AG04450 (cell line): Measurements from ENCODE around the gene GOLGA8K. TPM values are rescaled to one million over a fixed set of nuclear protein-coding genes. Genes with fewer than 3 reads are reported as not detected.
"Not testable (repeated sequence)": the region's sequence is repeated elsewhere in the genome, so short reads cannot be mapped to it uniquely, and the experiment has no call there.

Experiments used
- CTCF ChIA-PET: fragments of 300-600, 350-600 bp; formaldehyde crosslinking; extraction: SDS; loops from one replicate; lab custom pipeline; 2022; ENCODE audit warnings: antibody characterized with exemption, inconsistent platforms; lab: Charles Lee
- POLR2A ChIA-PET: fragments of 350-600 bp; formaldehyde crosslinking; extraction: SDS; loops from one replicate; lab custom pipeline; 2021; ENCODE audit warnings: antibody characterized with exemption, inconsistent platforms; lab: Yijun Ruan, JAX
- DNase-seq: peaks from one replicate; pipeline ENCODE4 v3.0.0-alpha.2; 2011; ENCODE audit warnings: low read depth, low spot score
- H3K27ac ChIP-seq: one replicate; pipeline ENCODE4 v1.5.1; 2012; ENCODE audit warnings: low read depth, low read length, control low read depth
- H3K27me3 ChIP-seq: one replicate; pipeline ENCODE4 v1.6.0; 2012; ENCODE audit warnings: low read length; ENCODE audit not compliant: control insufficient read depth, insufficient read depth
- H3K4me3 ChIP-seq: 2 replicates; pipeline ENCODE4 v1.5.1; 2011; ENCODE audit warnings: mild to moderate bottlenecking, low read depth, low read length, control low read depth
- H3K9me3 ChIP-seq: 2 replicates; pipeline ENCODE4 v1.5.1; 2012; ENCODE audit warnings: low read length; ENCODE audit not compliant: control insufficient read depth, insufficient read depth
- polyA plus RNA-seq: library from polyadenylated mRNA; depleted of rRNA; stranded (reverse); fragments of >200 nt; gene quantifications from 2 replicates; pipeline ENCODE4 v1.2.3, GENCODE V29; 2011

GOLGA8K gene
- polyA plus RNA-seq, 1 experiment, result not detected

DNA sequence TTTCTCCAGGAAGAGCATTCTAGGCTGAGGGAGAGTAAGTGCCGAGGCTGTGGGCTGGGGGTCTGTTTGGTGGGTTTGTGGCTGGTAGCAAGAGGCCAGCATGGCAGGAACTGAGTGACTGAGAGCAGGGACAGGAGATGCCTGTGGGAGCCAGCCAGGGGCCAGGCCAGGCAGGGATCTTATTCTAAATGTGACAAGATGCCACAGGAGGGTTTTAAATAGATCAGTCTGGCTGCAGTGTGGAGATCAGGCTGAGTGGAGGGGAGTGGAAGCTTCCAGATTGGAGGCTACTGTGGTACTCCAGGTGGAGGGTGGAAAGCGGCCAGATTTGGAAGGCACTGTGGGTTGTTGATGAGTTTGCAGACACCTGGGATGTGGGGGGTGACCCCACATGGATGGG is 28.9 kb downstream of the GOLGA8K start:
- DNase-seq, H3K9me3 ChIP-seq, H3K27me3 ChIP-seq, H3K4me3 ChIP-seq, POLR2A ChIA-PET, H3K27ac ChIP-seq, CTCF ChIA-PET: not testable (repeated sequence)

DNA sequence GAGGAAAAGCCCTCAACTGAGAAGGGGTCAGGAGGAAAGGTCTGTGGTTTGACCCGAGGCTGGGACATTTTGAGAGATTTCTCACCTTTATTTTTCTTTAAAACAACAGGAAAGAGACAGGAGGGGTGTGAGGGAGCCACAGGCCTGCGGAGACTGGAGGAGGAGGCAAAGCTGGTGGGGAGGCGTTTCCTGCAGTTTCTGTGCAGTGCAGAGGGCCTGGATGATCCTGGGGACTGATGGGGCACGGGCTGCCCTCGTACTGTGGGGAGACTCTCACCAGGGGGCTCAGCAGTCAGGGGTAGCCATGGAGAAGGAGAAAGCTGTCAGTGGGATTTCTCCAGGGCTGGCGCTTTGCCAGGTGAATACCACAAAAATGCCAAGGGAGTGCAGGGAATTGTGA is 29.4 kb downstream of the GOLGA8K start:
- POLR2A ChIA-PET, H3K27ac ChIP-seq, DNase-seq, H3K9me3 ChIP-seq, H3K27me3 ChIP-seq, CTCF ChIA-PET, H3K4me3 ChIP-seq: not testable (repeated sequence)

DNA sequence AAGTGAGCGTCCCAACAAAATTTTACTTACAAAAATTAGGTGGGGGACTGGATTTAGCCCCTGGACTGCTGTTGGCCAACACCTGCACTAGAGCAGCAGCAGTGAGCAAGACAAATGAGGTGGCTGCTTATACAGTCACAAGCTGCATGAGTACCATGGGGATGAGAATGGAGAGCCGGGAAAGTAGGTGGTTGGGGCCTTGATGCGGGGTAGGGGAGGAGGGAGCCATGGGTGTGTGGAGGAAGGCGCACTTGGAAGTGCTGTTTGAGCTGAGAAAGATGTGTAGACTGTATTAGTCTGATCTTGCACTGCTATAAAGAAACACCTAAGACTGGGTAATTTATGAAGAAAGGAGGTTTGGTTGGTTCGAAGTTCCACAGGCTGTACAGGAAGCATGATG is 31.0 kb downstream of the GOLGA8K start:
- DNase-seq, H3K9me3 ChIP-seq, H3K4me3 ChIP-seq, CTCF ChIA-PET, H3K27me3 ChIP-seq, H3K27ac ChIP-seq, POLR2A ChIA-PET: not testable (repeated sequence)

DNA sequence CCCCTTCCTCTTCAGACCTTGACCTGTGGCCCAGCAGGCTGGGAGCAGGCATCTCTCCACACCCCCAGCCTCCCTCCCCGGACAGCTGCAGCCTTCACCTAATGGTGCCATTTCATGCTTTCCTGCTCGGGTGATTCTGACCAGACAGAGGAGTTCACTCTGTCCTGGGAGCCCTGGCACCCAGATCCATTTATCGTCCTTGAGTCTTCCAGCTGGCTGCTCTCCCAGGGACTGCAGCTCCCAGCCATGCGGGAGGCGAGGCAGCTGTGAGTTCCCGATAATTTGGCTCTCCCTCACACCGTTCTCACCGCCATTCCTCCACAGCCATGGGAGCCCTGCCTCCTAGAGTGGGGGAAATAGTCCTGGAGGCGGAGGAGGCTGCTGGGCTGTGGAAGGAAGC is 32.6 kb downstream of the GOLGA8K start:
- POLR2A ChIA-PET, DNase-seq, H3K27me3 ChIP-seq, H3K27ac ChIP-seq, H3K4me3 ChIP-seq, CTCF ChIA-PET, H3K9me3 ChIP-seq: not testable (repeated sequence)

DNA sequence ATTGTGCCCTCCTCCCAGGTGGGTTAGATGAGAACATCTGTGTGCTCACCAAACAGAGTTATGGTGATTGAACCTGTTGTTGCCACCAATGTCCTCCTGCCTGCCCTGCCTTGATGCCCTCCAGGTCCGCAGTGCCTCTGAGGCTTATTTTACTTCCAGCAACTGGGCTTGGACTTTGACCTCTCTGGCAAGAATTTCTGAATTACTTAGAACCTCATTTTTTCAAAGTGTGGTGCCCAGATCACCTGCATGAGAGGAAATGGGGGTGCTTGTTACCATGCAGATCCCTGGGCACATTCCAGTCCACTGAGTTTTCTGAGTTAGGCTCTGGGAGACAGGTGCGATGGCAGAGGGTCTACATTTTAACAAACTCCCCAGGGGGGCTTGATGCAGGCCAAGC is 33.0 kb downstream of the GOLGA8K start:
- CTCF ChIA-PET, H3K4me3 ChIP-seq, DNase-seq, H3K27ac ChIP-seq, POLR2A ChIA-PET, H3K9me3 ChIP-seq, H3K27me3 ChIP-seq: not testable (repeated sequence)

DNA sequence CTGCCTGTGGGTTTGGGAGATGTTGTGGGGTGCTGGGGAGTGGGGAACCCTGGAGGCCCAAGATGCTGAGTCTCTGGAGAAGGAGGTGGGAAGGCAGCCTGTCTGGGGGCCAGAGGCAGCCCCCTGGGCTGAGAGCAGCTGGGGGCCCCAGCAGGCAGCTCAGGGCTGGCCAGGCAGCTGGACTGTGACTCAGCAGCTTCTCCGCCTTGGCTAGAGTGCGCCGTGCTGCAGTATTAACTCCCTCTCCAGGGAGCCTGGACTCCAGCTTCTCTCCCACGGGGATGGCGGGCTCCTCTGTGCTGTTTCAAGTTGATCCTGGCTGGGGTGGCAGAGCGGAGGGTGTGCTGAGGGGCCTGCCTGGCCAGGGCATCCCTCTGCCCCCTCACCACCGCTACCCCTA is 36.6 kb downstream of the GOLGA8K start:
- H3K9me3 ChIP-seq, H3K4me3 ChIP-seq, DNase-seq, H3K27me3 ChIP-seq, CTCF ChIA-PET, POLR2A ChIA-PET, H3K27ac ChIP-seq: not testable (repeated sequence)

DNA sequence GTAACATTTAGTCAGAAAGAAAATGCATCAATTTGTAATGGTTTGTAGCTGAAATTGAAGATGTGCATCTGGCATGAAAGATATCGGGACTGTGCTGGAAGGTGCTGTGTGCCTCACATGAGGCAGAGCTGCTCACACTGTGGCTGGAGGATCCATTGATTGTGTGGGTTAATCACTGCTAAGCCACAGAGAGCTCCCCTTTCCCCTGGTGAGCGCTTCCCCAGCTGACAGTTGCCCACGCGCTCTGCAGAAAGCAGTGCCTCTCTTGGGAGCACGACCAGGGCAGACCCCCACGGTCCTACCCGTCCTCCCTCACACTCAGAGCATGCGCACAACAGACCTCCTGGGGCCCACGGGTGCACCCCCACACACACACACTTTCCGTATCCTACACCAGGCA is 37.1 kb downstream of the GOLGA8K start:
- POLR2A ChIA-PET, result not testable (repeated sequence)

DNA sequence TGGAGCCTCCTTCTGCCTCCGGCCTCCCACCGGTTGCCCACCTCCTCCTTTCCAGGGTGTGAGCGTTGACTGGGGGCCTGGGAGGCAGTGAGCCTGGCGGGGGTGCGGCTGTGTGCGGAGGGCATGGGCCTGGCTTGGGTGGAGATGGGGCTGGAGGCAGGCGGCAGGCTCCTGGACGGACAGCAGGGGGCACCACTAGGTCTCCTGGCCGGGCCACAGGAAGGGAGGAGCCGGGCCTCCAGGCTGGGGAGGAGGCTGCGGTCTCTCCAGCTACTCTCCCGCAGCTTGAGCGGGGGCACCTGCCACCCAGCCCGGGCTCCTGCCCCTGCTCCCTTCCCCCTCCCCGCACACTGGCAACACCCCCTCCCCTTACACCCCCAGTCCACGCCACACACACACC is 38.1 kb downstream of the GOLGA8K start:
- H3K4me3 ChIP-seq, POLR2A ChIA-PET, H3K27ac ChIP-seq, DNase-seq, CTCF ChIA-PET, H3K27me3 ChIP-seq, H3K9me3 ChIP-seq: not testable (repeated sequence)

More for the DNA sequence above, 37.1 kb downstream of the GOLGA8K start:
- H3K27ac ChIP-seq, DNase-seq, H3K9me3 ChIP-seq, H3K4me3 ChIP-seq, CTCF ChIA-PET, H3K27me3 ChIP-seq: not testable (repeated sequence)

DNA sequence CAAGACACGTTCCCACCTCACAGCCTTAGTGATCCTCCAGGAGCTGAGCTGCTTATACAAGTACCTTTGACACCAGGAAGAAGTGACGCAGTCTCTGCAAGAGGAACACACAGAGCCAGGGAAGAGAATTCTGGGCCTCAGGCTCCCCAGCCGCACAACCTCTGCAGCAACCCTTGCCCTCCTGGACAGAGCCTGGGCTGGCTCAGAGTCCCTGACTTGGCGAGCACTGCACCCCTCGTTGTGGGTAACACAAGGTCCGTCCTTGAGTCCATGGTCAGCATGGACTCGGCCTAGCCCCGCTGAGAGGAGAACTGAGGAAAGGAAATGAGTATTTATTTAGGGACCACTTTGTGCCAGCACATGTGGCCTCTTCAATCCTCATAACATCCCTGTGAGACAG is 39.6 kb downstream of the GOLGA8K start:
- CTCF ChIA-PET, H3K27me3 ChIP-seq, H3K27ac ChIP-seq, H3K4me3 ChIP-seq, POLR2A ChIA-PET, DNase-seq, H3K9me3 ChIP-seq: not testable (repeated sequence)

DNA sequence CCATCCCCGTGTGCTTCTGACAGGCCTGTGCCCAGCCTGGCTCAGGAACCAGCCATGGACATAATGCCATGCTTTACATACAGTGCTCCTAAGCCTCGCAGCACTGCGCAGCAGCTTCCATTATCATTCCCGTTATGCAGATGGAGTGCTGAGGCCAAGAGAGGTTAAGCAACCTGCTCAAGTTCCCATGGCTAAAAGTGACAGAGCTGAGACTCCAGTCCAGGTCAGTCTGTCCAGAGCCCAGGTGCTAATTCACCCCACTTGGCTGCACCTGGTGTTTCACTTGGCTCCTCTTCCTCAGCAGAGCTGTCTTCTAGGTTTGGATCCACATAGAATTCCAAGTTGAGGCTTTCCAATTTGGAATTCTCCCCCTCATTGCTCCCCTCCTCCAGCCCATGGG is 41.4 kb downstream of the GOLGA8K start:
- H3K9me3 ChIP-seq, CTCF ChIA-PET, H3K4me3 ChIP-seq, POLR2A ChIA-PET, DNase-seq, H3K27ac ChIP-seq, H3K27me3 ChIP-seq: not testable (repeated sequence)

DNA sequence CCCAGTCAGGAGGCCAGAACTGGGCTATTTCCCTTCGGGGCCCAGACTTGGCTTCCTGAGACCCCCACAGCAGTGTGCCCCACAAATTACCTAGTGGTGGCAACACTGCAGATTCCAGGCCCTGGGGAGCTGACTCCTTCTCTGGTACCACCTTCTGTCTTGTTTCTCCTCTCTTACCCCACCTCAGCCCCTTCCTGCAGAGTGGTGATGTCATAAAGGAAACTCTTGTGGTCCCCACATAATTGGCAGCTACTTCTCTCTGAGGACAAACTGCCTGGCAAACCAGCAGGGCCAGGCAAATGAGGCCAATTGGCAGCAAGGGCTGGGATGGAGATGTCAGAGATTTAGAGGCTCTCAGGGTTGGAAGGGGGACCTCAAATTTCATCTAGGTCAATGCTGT is 44.6 kb downstream of the GOLGA8K start:
- DNase-seq, POLR2A ChIA-PET, H3K27me3 ChIP-seq, CTCF ChIA-PET, H3K4me3 ChIP-seq, H3K9me3 ChIP-seq, H3K27ac ChIP-seq: not testable (repeated sequence)

DNA sequence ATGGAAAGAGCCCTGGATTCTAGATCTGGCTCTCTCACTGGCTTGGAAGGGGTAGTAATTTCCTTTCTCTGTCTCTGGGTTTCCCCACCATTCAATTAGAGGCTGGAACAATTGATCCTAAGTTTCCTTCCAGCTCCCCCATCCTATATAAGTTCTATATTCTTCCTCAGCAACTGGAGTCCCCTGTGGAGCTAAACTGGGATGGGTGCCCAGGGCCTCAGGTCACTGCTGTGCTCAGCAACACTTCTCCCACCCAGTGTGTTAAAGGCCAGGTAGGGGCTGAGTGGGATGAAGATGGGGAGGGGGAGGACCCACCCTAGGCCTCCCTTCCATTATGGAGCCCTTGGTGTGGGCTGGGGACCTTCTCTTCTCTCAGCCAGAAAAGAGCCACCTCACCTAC is 46.2 kb downstream of the GOLGA8K start:
- CTCF ChIA-PET, H3K27me3 ChIP-seq, POLR2A ChIA-PET, DNase-seq, H3K9me3 ChIP-seq, H3K4me3 ChIP-seq, H3K27ac ChIP-seq: not testable (repeated sequence)

DNA sequence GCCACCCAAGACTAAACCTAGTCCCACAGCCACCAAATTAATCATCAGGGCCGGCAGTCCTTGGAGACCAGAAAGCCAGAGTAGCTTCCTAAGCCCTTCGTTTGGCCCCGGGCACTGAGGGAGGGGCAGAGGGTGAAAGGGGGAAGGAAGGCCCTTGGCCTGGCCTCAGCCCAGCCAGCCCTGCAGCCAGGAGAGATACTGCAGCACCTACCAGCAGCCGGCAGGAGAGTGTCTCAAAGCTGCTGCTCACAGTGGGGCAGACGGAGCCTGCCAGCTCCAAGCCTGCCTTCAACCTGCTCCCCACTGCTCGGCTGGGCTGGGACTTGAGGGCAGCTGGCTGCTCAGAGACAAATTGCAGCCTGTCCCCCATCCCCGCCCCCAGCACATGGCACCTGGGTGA is 50.3 kb downstream of the GOLGA8K start:
- H3K9me3 ChIP-seq, H3K27me3 ChIP-seq, POLR2A ChIA-PET, H3K27ac ChIP-seq, DNase-seq, H3K4me3 ChIP-seq, CTCF ChIA-PET: not testable (repeated sequence)
